Aorta (tissue), 5 donors: Measurements from ENCODE around the gene NHLRC1. TPM values are rescaled to one million over a fixed set of nuclear protein-coding genes. Genes with fewer than 3 reads are reported as not detected.

Source experiments
- ATAC-seq: fragments of 200-7000 bp; cut with Tn5 transposase; one replicate; pipeline ENCODE4 v1.9.1; 2022; ENCODE audit warnings: moderate library complexity; ENCODE audit not compliant: low FRiP score
- DNase-seq, 2 donors: peaks; one replicate each; pipeline ENCODE4 v3.0.0-alpha.2; 2020
- H3K27ac ChIP-seq, 2 donors: one replicate each; pipeline ENCODE4 v1.5.1; 2013; ENCODE audit warnings: low read length in 2 of 2, mild to moderate bottlenecking in 2 of 2, moderate library complexity in 2 of 2, control low read depth in 1 of 2, inconsistent platforms in 1 of 2, low read depth in 1 of 2
- H3K27me3 ChIP-seq, 2 donors: one replicate each; pipeline ENCODE4 v1.6.1; 2013; ENCODE audit warnings: control low read depth in 1 of 2, low read length in 1 of 2, mild to moderate bottlenecking in 1 of 2, moderate library complexity in 1 of 2; ENCODE audit not compliant: insufficient read depth in 2 of 2, control insufficient read depth in 1 of 2
- H3K36me3 ChIP-seq, 2 donors: one replicate each; pipeline ENCODE4 v1.6.1; 2013; ENCODE audit warnings: control low read depth in 1 of 2, low read length in 1 of 2, mild to moderate bottlenecking in 1 of 2; ENCODE audit not compliant: insufficient read depth in 2 of 2, control insufficient read depth in 1 of 2
- H3K4me1 ChIP-seq, 2 donors: one replicate each; pipeline ENCODE4 v1.6.1; 2013; ENCODE audit warnings: low read length in 2 of 2, control low read depth in 1 of 2, mild to moderate bottlenecking in 1 of 2, moderate library complexity in 1 of 2; ENCODE audit not compliant: insufficient read depth in 2 of 2, control insufficient read depth in 1 of 2
- H3K4me3 ChIP-seq, 2 donors: one replicate each; pipeline ENCODE4 v1.5.1; 2013; ENCODE audit warnings: low read length in 2 of 2, control low read depth in 1 of 2, mild to moderate bottlenecking in 1 of 2
- H3K9me3 ChIP-seq: one replicate; pipeline ENCODE4 v1.6.1; 2013; ENCODE audit warnings: mild to moderate bottlenecking, low read length; ENCODE audit not compliant: control insufficient read depth
- whole genome bisulfite sequencing, 2 donors: extraction: QIAGEN DNeasy Blood & Tissue Kit; methylation state at CpG; one replicate each; pipeline ENCODE4 v1.1.7; 2013; 5-methylcytosine and 5-hydroxymethylcytosine counted together
- intact Hi-C, 2 donors: fragments of 100-400 bp; cut with DNase I; formaldehyde crosslinking; loops; one replicate each; pipeline versions ENCODE4 v1.14.2 to v1.15.0; 2022
- polyA plus RNA-seq, 2 donors: library from polyadenylated mRNA; stranded (reverse); fragments of 200-250 nt; gene quantifications; one replicate each; pipeline ENCODE4 v1.2.3, GENCODE V29; 2013
- total RNA-seq, 2 donors: library from RNA; stranded (reverse); fragmentation: NEBNext Ultra II Directional; extraction: Animal tissue kit (Norgen Biotek cat#: 25700); gene quantifications; one replicate each; pipeline ENCODE4 v1.2.1, GENCODE V29; 2021
- donor health status: healthy with polysubstance abuse.
- donor health status: Bipolar disorder and iron deficiency.
- donor health status: DM: no; HTN: no; CAD: no.
- donor health status: DM: no; HTN: no; CAD: no.
- donor health status: DM: yes; HTN: yes; CAD: no.

The NHLRC1 gene
- total and polyA plus RNA-seq, 4 donors, result 0.94 to 2.1 (median 1.7) TPM

- Histone ChIP-seq H3K9me3 (no peaks in the 10 kb centered on the region), H3K4me3 (no peak overlapping the region), H3K4me1 (no peaks in the 10 kb centered on the region), H3K27me3 (no peaks in the 10 kb centered on the region), H3K27ac (no peak overlapping the region), H3K36me3 (no peaks in the 10 kb centered on the region)
- ATAC-seq (no peak), DNase-seq (no peak)
- intact Hi-C loops, result loop anchor here in 1 of 2 donors (5.0 kb wide), 1 partner anchor 49 kb away; no protein-coding TSS in a partner anchor
- WGBS, 2 donors, result 91 to 94% methylated on average over 1 of the region's 1 CpG
Measured at GRCh38 chr6:18101271-18101670, 21.2 kb downstream of the NHLRC1 start.

- no peak for ATAC-seq
- no peak overlapping the region for H3K27ac ChIP-seq
- 97 to 99% methylated on average over 3 of the region's 3 CpGs for WGBS, 2 donors
Measured at GRCh38 chr6:18100296-18100695, 22.2 kb downstream of the NHLRC1 start.

GRCh38 chr6:18099511-18099910 lies 23.0 kb downstream of the NHLRC1 start:
- H3K9me3 ChIP-seq, result no peaks in the 10 kb centered on the region
- no peaks in the 10 kb centered on the region for H3K36me3 ChIP-seq
- no peak for DNase-seq
- no peak overlapping the region for H3K4me3 ChIP-seq
- intact Hi-C loops, result no loop called here
- H3K27ac ChIP-seq, result no peak overlapping the region
- H3K27me3 ChIP-seq, result no peaks in the 10 kb centered on the region
- no peaks in the 10 kb centered on the region for H3K4me1 ChIP-seq
- WGBS, 2 donors, result 97% methylated on average over 2 of the region's 2 CpGs
- no peak for ATAC-seq

More at GRCh38 chr6:18100296-18100695, 22.2 kb downstream of the NHLRC1 start:
- no peaks in the 10 kb centered on the region for H3K4me1 ChIP-seq
- DNase-seq, result no peak
- no peaks in the 10 kb centered on the region for H3K36me3 ChIP-seq
- no peak overlapping the region for H3K4me3 ChIP-seq
- intact Hi-C loops, result loop anchor here in 1 of 2 donors (5.0 kb wide), 1 partner anchor 48 kb away; no protein-coding TSS in a partner anchor
- H3K9me3 ChIP-seq, result no peaks in the 10 kb centered on the region
- H3K27me3 ChIP-seq, result no peaks in the 10 kb centered on the region

- Histone ChIP-seq H3K27ac (no peak overlapping the region), H3K9me3 (no peaks in the 10 kb centered on the region), H3K4me3 (no peak overlapping the region), H3K27me3 (no peaks in the 10 kb centered on the region), H3K4me1 (no peaks in the 10 kb centered on the region), H3K36me3 (no peaks in the 10 kb centered on the region)
- 93 to 94% methylated on average over 3 of the region's 3 CpGs for WGBS, 2 donors
- intact Hi-C loops, result no loop called here
- ATAC-seq, result no peak
- DNase-seq, result no peak
Measured at GRCh38 chr6:18096423-18096822, 26.1 kb downstream of the NHLRC1 start.

GRCh38 chr6:18091382-18091781 lies 31.1 kb downstream of the NHLRC1 start:
- DNase-seq (no peak), ATAC-seq (no peak)
- Histone ChIP-seq H3K36me3 (no peaks in the 10 kb centered on the region), H3K4me1 (no peaks in the 10 kb centered on the region), H3K27me3 (no peaks in the 10 kb centered on the region), H3K9me3 (no peaks in the 10 kb centered on the region), H3K27ac (no peak overlapping the region), H3K4me3 (no peak overlapping the region)
- intact Hi-C loops, result no loop called here
- 90 to 97% methylated on average over 1 of the region's 1 CpG for WGBS, 2 donors

GRCh38 chr6:18090349-18090786 lies 32.1 kb downstream of the NHLRC1 start:
- no peaks in the 10 kb centered on the region for H3K9me3 ChIP-seq
- no peaks in the 10 kb centered on the region for H3K36me3 ChIP-seq
- 81 to 86% methylated on average over 1 of the region's 1 CpG for WGBS, 2 donors
- no peak overlapping the region for H3K27ac ChIP-seq
- H3K4me3 ChIP-seq, result no peak overlapping the region
- intact Hi-C loops, result no loop called here
- no peak for DNase-seq
- no peaks in the 10 kb centered on the region for H3K27me3 ChIP-seq
- no peak for ATAC-seq
- H3K4me1 ChIP-seq, result no peaks in the 10 kb centered on the region

GRCh38 chr6:18088419-18089296 lies 33.8 kb downstream of the NHLRC1 start:
- H3K27me3 ChIP-seq, result no peaks in the 10 kb centered on the region
- ATAC-seq (no peak), DNase-seq (no peak)
- 83 to 90% methylated on average over 5 of the region's 5 CpGs for WGBS, 2 donors
- no peak overlapping the region for H3K4me3 ChIP-seq
- H3K27ac ChIP-seq, result no peak overlapping the region
- H3K9me3 ChIP-seq, result no peaks in the 10 kb centered on the region
- H3K4me1 ChIP-seq, result no peaks in the 10 kb centered on the region
- no peaks in the 10 kb centered on the region for H3K36me3 ChIP-seq
- intact Hi-C loops, result no loop called here

GRCh38 chr6:18087396-18088165 lies 34.9 kb downstream of the NHLRC1 start:
- intact Hi-C loops, result no loop called here
- no peak for DNase-seq
- Histone ChIP-seq H3K27ac (no peak overlapping the region), H3K4me1 (no peaks in the 10 kb centered on the region), H3K27me3 (no peaks in the 10 kb centered on the region), H3K36me3 (no peaks in the 10 kb centered on the region), H3K4me3 (no peak overlapping the region), H3K9me3 (no peaks in the 10 kb centered on the region)
- WGBS, 2 donors, result 87 to 90% methylated on average over 5 of the region's 5 CpGs
- no peak for ATAC-seq
